Measurements from ENCODE around the gene DOCK4.

Gene DOCK4

GRCh38 chr7:112112822-112113255 is 93.4 kb downstream of the DOCK4 start:
- peak; percentile 15 for DNase-seq (ENCODE audit: low read depth)

- DNase-seq (ENCODE audit: low read depth) = no peak
Measured at GRCh38 chr7:112110651-112111050, 95.5 kb downstream of the DOCK4 start.

GRCh38 chr7:112110175-112110574 is 96.0 kb downstream of the DOCK4 start:
- DNase-seq (ENCODE audit: low read depth) = no peak

GRCh38 chr7:112108981-112109380 is 97.2 kb downstream of the DOCK4 start:
- no peak for DNase-seq (ENCODE audit: low read depth)

GRCh38 chr7:112105584-112106530 is 100.3 kb downstream of the DOCK4 start:
- no peak for DNase-seq (ENCODE audit: low read depth)

GRCh38 chr7:112104120-112104519 is 102.1 kb downstream of the DOCK4 start:
- no peak for DNase-seq (ENCODE audit: low read depth)

GRCh38 chr7:112103246-112103645 is 103.0 kb downstream of the DOCK4 start:
- peak; percentile 68 for DNase-seq (ENCODE audit: low read depth)

- DNase-seq (ENCODE audit: low read depth) = no peak
Measured at GRCh38 chr7:112101201-112101846, 104.9 kb downstream of the DOCK4 start.

- no peak for DNase-seq (ENCODE audit: low read depth)
Measured at GRCh38 chr7:112097524-112097923, 108.7 kb downstream of the DOCK4 start.

GRCh38 chr7:112093409-112093808 is 112.8 kb downstream of the DOCK4 start:
- DNase-seq (ENCODE audit: low read depth) = no peak

- no peak for DNase-seq (ENCODE audit: low read depth)
Measured at GRCh38 chr7:112092709-112093395, 113.3 kb downstream of the DOCK4 start.

- DNase-seq (ENCODE audit: low read depth) = no peak
Measured at GRCh38 chr7:112092306-112092705, 113.9 kb downstream of the DOCK4 start.

- DNase-seq (ENCODE audit: low read depth) = no peak
Measured at GRCh38 chr7:112091768-112092167, 114.4 kb downstream of the DOCK4 start.

GRCh38 chr7:112089551-112089950 is 116.6 kb downstream of the DOCK4 start:
- DNase-seq (ENCODE audit: low read depth) = no peak

- no peak for DNase-seq (ENCODE audit: low read depth)
Measured at GRCh38 chr7:112088484-112089016, 117.6 kb downstream of the DOCK4 start.

- DNase-seq (ENCODE audit: low read depth) = no peak
Measured at GRCh38 chr7:112086496-112087254, 119.5 kb downstream of the DOCK4 start.

GRCh38 chr7:112084520-112084971 is 121.7 kb downstream of the DOCK4 start:
- peak; percentile 38 for DNase-seq (ENCODE audit: low read depth)

GRCh38 chr7:112083776-112084355 is 122.3 kb downstream of the DOCK4 start:
- DNase-seq (ENCODE audit: low read depth) = no peak

GRCh38 chr7:112082306-112082705 is 123.9 kb downstream of the DOCK4 start:
- DNase-seq (ENCODE audit: low read depth) = no peak

- no peak for DNase-seq (ENCODE audit: low read depth)
Measured at GRCh38 chr7:112081778-112082177, 124.4 kb downstream of the DOCK4 start.

- peak; percentile 57 for DNase-seq (ENCODE audit: low read depth)
Measured at GRCh38 chr7:112080978-112081377, 125.2 kb downstream of the DOCK4 start.
